Measurements from ENCODE around the gene FASTK.

The FASTK gene

GRCh38 chr7:151091003-151091402 is 10.4 kb upstream of the FASTK start:
- FAIRE-seq (no peak), DNase-seq (ENCODE audit: insufficient read length, low spot score) (no peak)
- no peak for TF ChIP-seq POLR2AphosphoS5 (IDR thresholded peaks at IDR 0.05; ENCODE audit: low read depth, low read length)
- no peak for TF ChIP-seq POLR2A (IDR thresholded peaks at IDR 0.05; ENCODE audit: low read depth, low read length)
- TF ChIP-seq TAF1 (IDR thresholded peaks at IDR 0.05; ENCODE audit: low read depth, low read length), result no peak
- TF ChIP-seq PAX5 (IDR thresholded peaks at IDR 0.05; ENCODE audit: insufficient read depth, low read length, severe bottlenecking), result no peak
- no peak for TF ChIP-seq SPI1 (IDR thresholded peaks at IDR 0.05; ENCODE audit: low read depth, low read length)
- TF ChIP-seq POU2F2 (IDR thresholded peaks at IDR 0.05; ENCODE audit: low read depth, low read length), result no peak

- no peak for FAIRE-seq
- DNase-seq (ENCODE audit: insufficient read length, low spot score), result no peak
Observed at GRCh38 chr7:151089893-151090730, 9.5 kb upstream of the FASTK start.

GRCh38 chr7:151088856-151089699 is 8.5 kb upstream of the FASTK start:
- DNase-seq (ENCODE audit: insufficient read length, low spot score), result no peak
- FAIRE-seq, result no peak

More at GRCh38 chr7:151089893-151090730, 9.5 kb upstream of the FASTK start:
- TF ChIP-seq PAX5 (IDR thresholded peaks at IDR 0.05; ENCODE audit: insufficient read depth, low read length, severe bottlenecking), result no peak
- TF ChIP-seq SPI1 (IDR thresholded peaks at IDR 0.05; ENCODE audit: low read depth, low read length), result no peak
- no peak for TF ChIP-seq POLR2A (IDR thresholded peaks at IDR 0.05; ENCODE audit: low read depth, low read length)

GRCh38 chr7:151088019-151088855 is 7.6 kb upstream of the FASTK start:
- FAIRE-seq (no peak), DNase-seq (ENCODE audit: insufficient read length, low spot score) (no peak)
- no peak for TF ChIP-seq SPI1 (IDR thresholded peaks at IDR 0.05; ENCODE audit: low read depth, low read length)
- no peak for TF ChIP-seq PAX5 (IDR thresholded peaks at IDR 0.05; ENCODE audit: insufficient read depth, low read length, severe bottlenecking)
- TF ChIP-seq TAF1 (IDR thresholded peaks at IDR 0.05; ENCODE audit: low read depth, low read length), result no peak
- TF ChIP-seq POU2F2 (IDR thresholded peaks at IDR 0.05; ENCODE audit: low read depth, low read length), result no peak
- TF ChIP-seq POLR2AphosphoS5 (IDR thresholded peaks at IDR 0.05; ENCODE audit: low read depth, low read length), result no peak
- TF ChIP-seq POLR2A (IDR thresholded peaks at IDR 0.05; ENCODE audit: low read depth, low read length), result no peak

More at GRCh38 chr7:151088856-151089699, 8.5 kb upstream of the FASTK start:
- no peak for TF ChIP-seq PAX5 (IDR thresholded peaks at IDR 0.05; ENCODE audit: insufficient read depth, low read length, severe bottlenecking)
- no peak for TF ChIP-seq POLR2AphosphoS5 (IDR thresholded peaks at IDR 0.05; ENCODE audit: low read depth, low read length)
- no peak for TF ChIP-seq POU2F2 (IDR thresholded peaks at IDR 0.05; ENCODE audit: low read depth, low read length)
- no peak for TF ChIP-seq TAF1 (IDR thresholded peaks at IDR 0.05; ENCODE audit: low read depth, low read length)
- TF ChIP-seq POLR2A (IDR thresholded peaks at IDR 0.05; ENCODE audit: low read depth, low read length), result no peak
- no peak for TF ChIP-seq SPI1 (IDR thresholded peaks at IDR 0.05; ENCODE audit: low read depth, low read length)

GRCh38 chr7:151087245-151088018 is 6.8 kb upstream of the FASTK start:
- no peak for TF ChIP-seq TAF1 (IDR thresholded peaks at IDR 0.05; ENCODE audit: low read depth, low read length)
- TF ChIP-seq PAX5 (IDR thresholded peaks at IDR 0.05; ENCODE audit: insufficient read depth, low read length, severe bottlenecking), result no peak
- no peak for TF ChIP-seq POLR2AphosphoS5 (IDR thresholded peaks at IDR 0.05; ENCODE audit: low read depth, low read length)
- TF ChIP-seq SPI1 (IDR thresholded peaks at IDR 0.05; ENCODE audit: low read depth, low read length), result no peak
- no peak for TF ChIP-seq POU2F2 (IDR thresholded peaks at IDR 0.05; ENCODE audit: low read depth, low read length)
- no peak for TF ChIP-seq POLR2A (IDR thresholded peaks at IDR 0.05; ENCODE audit: low read depth, low read length)
- FAIRE-seq, result no peak
- no peak for DNase-seq (ENCODE audit: insufficient read length, low spot score)

GRCh38 chr7:151086802-151087244 is 6.2 kb upstream of the FASTK start:
- no peak for DNase-seq (ENCODE audit: insufficient read length, low spot score)
- peak; percentile 26 for FAIRE-seq

GRCh38 chr7:151085691-151086620 is 5.3 kb upstream of the FASTK start, which contains the start of gene AGAP3:
Gene AGAP3 (plus strand): TSS chr7:151086475. CDS start chr7:151086742, 267 bp downstream.
- DNase-seq (ENCODE audit: insufficient read length, low spot score) (peak; percentile 83), FAIRE-seq (peak; percentile 40)
- no peak for TF ChIP-seq SPI1 (IDR thresholded peaks at IDR 0.05; ENCODE audit: low read depth, low read length)
- no peak for TF ChIP-seq TAF1 (IDR thresholded peaks at IDR 0.05; ENCODE audit: low read depth, low read length)
- no peak for TF ChIP-seq PAX5 (IDR thresholded peaks at IDR 0.05; ENCODE audit: insufficient read depth, low read length, severe bottlenecking)
- TF ChIP-seq POU2F2 (IDR thresholded peaks at IDR 0.05; ENCODE audit: low read depth, low read length), result no peak
- TF ChIP-seq POLR2A (IDR thresholded peaks at IDR 0.05; ENCODE audit: low read depth, low read length), result no peak
- TF ChIP-seq POLR2AphosphoS5 (IDR thresholded peaks at IDR 0.05; ENCODE audit: low read depth, low read length), result no peak

More at GRCh38 chr7:151086802-151087244, 6.2 kb upstream of the FASTK start:
- TF ChIP-seq PAX5 (IDR thresholded peaks at IDR 0.05; ENCODE audit: insufficient read depth, low read length, severe bottlenecking) (no peak), POLR2A (IDR thresholded peaks at IDR 0.05; ENCODE audit: low read depth, low read length) (no peak), POLR2AphosphoS5 (IDR thresholded peaks at IDR 0.05; ENCODE audit: low read depth, low read length) (no peak), TAF1 (IDR thresholded peaks at IDR 0.05; ENCODE audit: low read depth, low read length) (no peak), POU2F2 (IDR thresholded peaks at IDR 0.05; ENCODE audit: low read depth, low read length) (no peak), SPI1 (IDR thresholded peaks at IDR 0.05; ENCODE audit: low read depth, low read length) (no peak)

All from GM12891 (cell line).